Esophagus squamous epithelium (tissue), 5 donors: Measurements from ENCODE around the gene PTPRN2. TPM values are rescaled to one million over a fixed set of nuclear protein-coding genes. Genes with fewer than 3 reads are reported as not detected.

Experiments used
- DNase-seq: peaks from one replicate; lab custom pipeline; 2025; lab: John Stamatoyannopoulos, UW
- H3K27ac ChIP-seq, 4 donors: fragments of 200-600 bp; sonication (generic); one replicate each; pipeline ENCODE4 v1.5.1; 2016 to 2019; ENCODE audit warnings: mild to moderate bottlenecking in 1 of 4
- H3K27me3 ChIP-seq, 4 donors: fragments of 200-600 bp; sonication (generic); 1 replicate in 3 of 4; 2 replicates in 1 of 4; pipeline versions ENCODE4 v1.5.1 to v1.6.0; 2017 to 2021; ENCODE audit warnings: antibody characterized with exemption in 1 of 4
- H3K36me3 ChIP-seq, 3 donors: fragments of 200-600 bp; sonication (generic); one replicate each; pipeline ENCODE4 v1.5.1; 2016 to 2019
- H3K4me1 ChIP-seq, 3 donors: fragments of 200-600 bp; sonication (generic); one replicate each; pipeline ENCODE4 v1.5.1; 2017 to 2019
- H3K4me3 ChIP-seq, 4 donors: fragments of 200-600 bp; sonication (generic); 1 replicate in 3 of 4; 2 replicates in 1 of 4; pipeline ENCODE4 v1.5.1; 2016 to 2019; ENCODE audit warnings: mild to moderate bottlenecking in 2 of 4, moderate library complexity in 1 of 4
- H3K9me3 ChIP-seq, 3 donors: fragments of 200-600 bp; sonication (generic); one replicate each; pipeline ENCODE4 v1.5.1; 2016 to 2019
- CTCF ChIP-seq, 6 experiments: fragments of 450-650 bp in 4 of 6; fragments of 200-600 bp in 2 of 6; sonication (generic) in 2 of 6; IDR thresholded peaks; one replicate each; pipeline ENCODE4 v1.5.1; 2016 to 2019; ENCODE audit warnings: antibody characterized with exemption in 6 of 6, mild to moderate bottlenecking in 4 of 6, moderate library complexity in 4 of 6
- POLR2A ChIP-seq, 4 donors: fragments of 450-650 bp; IDR thresholded peaks; one replicate each; pipeline ENCODE4 v1.6.1; 2017; ENCODE audit warnings: antibody characterized with exemption in 4 of 4, mild to moderate bottlenecking in 4 of 4, moderate library complexity in 3 of 4
- WGBS, 2 donors: methylation state at CpG; one replicate each; pipeline ENCODE4 v1.1.5; 2018; 5-methylcytosine and 5-hydroxymethylcytosine counted together
- intact Hi-C: fragments of 100-400 bp; cut with DNase I; formaldehyde crosslinking; loops from one replicate; pipeline ENCODE4 v1.15.0; 2022
- total RNA-seq, 4 donors: library from RNA; depleted of rRNA; stranded (reverse); fragments of >200 nt; gene quantifications; one replicate each; pipeline ENCODE4 v1.1.0, GENCODE V29; 2016
- donor health status: DM: yes; HTN: yes; CAD: no.

The PTPRN2 gene
- total RNA-seq, 4 donors from 2014 or later, result 0.38 to 2.7 (median 1.0) TPM

- Histone ChIP-seq H3K27me3 (peaks cover 20 to 91% (median 36%) of the 10 kb centered on the region in 4 donors), H3K9me3 (no peaks in the 10 kb centered on the region), H3K36me3 (no peaks in the 10 kb centered on the region), H3K4me1 (peaks cover 6 to 55% (median 28%) of the 10 kb centered on the region in 3 donors), H3K27ac (no peak overlapping the region), H3K4me3 (peak overlapping the region in 3 of 4 donors; percentile 36 to 60 (median 41))
- no peak for DNase-seq
- intact Hi-C loops, result no loop called here
- TF ChIP-seq POLR2A (IDR thresholded peaks at IDR 0.05), result no peak
- no peak for TF ChIP-seq CTCF (IDR thresholded peaks at IDR 0.05)
- WGBS, 2 donors, result 0 to 8% methylated on average over 7 to 9 of the region's 64 CpGs
Observed at GRCh38 chr7:157691586-157692459, 895.8 kb downstream of the PTPRN2 start.

GRCh38 chr7:157690833-157691585, 896.6 kb downstream of the PTPRN2 start:
- H3K27ac ChIP-seq, result no peak overlapping the region
- no peaks in the 10 kb centered on the region for H3K36me3 ChIP-seq
- peaks cover 6 to 55% (median 28%) of the 10 kb centered on the region in 3 donors for H3K4me1 ChIP-seq
- intact Hi-C loops, result no loop called here
- no peaks in the 10 kb centered on the region for H3K9me3 ChIP-seq
- peak overlapping the region in 3 of 4 donors; percentile 36 to 60 (median 41) for H3K4me3 ChIP-seq
- peaks cover 20 to 99% (median 40%) of the 10 kb centered on the region in 4 donors for H3K27me3 ChIP-seq
- TF ChIP-seq CTCF (IDR thresholded peaks at IDR 0.05) (no peak), POLR2A (IDR thresholded peaks at IDR 0.05) (no peak)
- no peak for DNase-seq
- 0 to 2% methylated on average over 14 to 18 of the region's 72 CpGs for WGBS, 2 donors

DNA sequence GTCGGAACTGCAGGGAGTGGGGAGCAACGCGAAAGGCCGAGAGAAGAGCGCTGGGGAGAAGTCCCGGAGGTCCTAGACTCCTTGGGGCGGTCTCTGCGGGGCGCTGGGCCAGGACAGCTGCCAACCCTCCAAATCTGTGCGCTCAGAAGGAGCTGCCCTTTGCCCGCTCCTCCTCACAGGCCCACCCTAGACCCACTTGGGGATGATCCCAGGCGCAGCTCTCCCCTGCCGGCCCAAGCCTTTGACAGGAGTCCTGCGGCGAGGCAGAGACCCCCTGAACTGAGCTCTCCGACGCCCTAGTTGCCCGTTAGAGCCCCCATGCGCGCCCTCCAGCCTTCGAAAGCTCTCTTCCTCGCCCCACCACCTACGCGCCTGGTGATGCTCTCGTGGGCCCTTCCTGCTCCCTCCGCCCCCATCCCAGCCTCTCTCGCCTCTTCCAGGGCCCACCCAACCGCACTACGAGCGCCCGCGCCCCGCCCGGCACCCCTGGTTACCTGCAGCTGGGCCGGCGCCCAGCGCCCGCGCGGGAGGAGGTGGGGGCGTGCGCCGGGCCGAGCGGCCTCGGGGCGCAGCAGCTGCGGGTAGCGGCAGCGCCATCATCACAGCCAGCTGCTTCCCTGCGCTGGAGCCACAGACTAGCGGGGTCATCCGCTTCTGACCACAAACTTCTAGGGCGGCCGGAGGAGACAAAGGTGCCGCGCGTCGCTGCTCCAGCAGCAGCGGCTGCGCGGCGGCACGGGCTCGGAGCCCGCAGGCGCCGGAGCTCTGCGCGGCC, 897.4 kb downstream of the PTPRN2 start:
- H3K9me3 ChIP-seq, result no peaks in the 10 kb centered on the region
- H3K27ac ChIP-seq, result no peak overlapping the region
- H3K27me3 ChIP-seq, result peaks cover 25 to 100% (median 46%) of the 10 kb centered on the region in 4 donors
- H3K4me3 ChIP-seq, result peak overlapping the region; percentile 15 to 60 (median 36)
- DNase-seq, result no peak
- 0 to 4% methylated on average over 6 to 31 of the region's 70 CpGs for WGBS, 2 donors
- no peaks in the 10 kb centered on the region for H3K36me3 ChIP-seq
- TF ChIP-seq CTCF (IDR thresholded peaks at IDR 0.05), result no peak
- TF ChIP-seq POLR2A (IDR thresholded peaks at IDR 0.05), result no peak
- peaks cover 6 to 57% (median 28%) of the 10 kb centered on the region in 3 donors for H3K4me1 ChIP-seq
- intact Hi-C loops, result no loop called here

DNA sequence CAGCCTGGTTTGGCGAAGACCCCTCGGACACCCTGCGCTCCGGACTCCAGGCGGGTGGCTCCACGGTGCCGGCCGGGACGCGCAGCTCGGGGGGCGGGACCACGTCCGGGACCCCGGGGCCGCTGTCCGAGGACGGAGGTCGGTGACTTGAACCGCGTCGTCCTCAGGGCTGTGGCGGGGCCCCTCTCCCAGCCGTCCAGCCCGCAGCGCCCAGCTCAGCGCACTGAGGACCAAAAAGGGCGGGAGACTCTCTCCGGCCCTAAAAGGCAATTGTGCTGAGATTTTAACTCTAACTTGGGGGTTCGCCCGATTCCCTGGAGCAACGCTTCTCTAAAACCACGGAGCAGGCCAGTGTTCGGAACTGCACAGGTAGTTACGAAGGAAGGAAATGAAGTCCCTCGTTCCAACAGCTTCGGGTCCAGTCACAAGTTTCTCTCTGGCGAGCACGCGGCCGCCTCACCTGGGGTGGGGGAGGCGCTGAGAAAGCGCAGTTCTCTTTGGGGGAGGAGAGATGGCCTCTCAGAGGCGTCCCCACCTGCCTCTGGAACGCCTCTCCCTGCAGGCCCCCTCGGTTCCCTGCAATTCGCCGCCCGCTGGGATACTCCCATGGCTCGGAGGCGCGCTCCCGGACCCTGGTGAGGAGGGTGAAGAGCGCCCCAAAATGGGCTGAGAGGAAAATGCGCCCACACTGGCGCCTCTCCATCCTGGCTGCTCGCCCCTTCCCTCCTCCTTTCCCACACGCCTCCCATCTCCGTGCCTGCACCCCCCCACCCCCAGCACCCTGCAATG, 898.2 kb downstream of the PTPRN2 start:
- no peak overlapping the region for H3K27ac ChIP-seq
- peaks cover 6 to 65% (median 32%) of the 10 kb centered on the region in 3 donors for H3K4me1 ChIP-seq
- peaks cover 25 to 100% (median 51%) of the 10 kb centered on the region in 4 donors for H3K27me3 ChIP-seq
- H3K4me3 ChIP-seq, result peak overlapping the region in 3 of 4 donors; percentile 31 to 60 (median 41)
- no peak for DNase-seq
- no peak for TF ChIP-seq CTCF (IDR thresholded peaks at IDR 0.05)
- TF ChIP-seq POLR2A (IDR thresholded peaks at IDR 0.05), result no peak
- no peaks in the 10 kb centered on the region for H3K9me3 ChIP-seq
- intact Hi-C loops, result no loop called here
- H3K36me3 ChIP-seq, result no peaks in the 10 kb centered on the region
- 3 to 12% methylated on average over 5 to 19 of the region's 59 CpGs for WGBS, 2 donors
